K562 (cell line): Measurements from ENCODE around the gene TAP2. TPM values are rescaled to one million over a fixed set of nuclear protein-coding genes. Genes with fewer than 3 reads are reported as not detected.

Experiments used
- COPS2 ChIP-seq: fragments of 450-650 bp; conservative IDR thresholded peaks from 2 replicates; pipeline ENCODE4 v1.6.1; 2016; ENCODE audit warnings: mild to moderate bottlenecking, moderate library complexity
- GTF2E2 ChIP-seq: fragments of 200-800 bp; sonication (Bioruptor generic); IDR thresholded peaks from 2 replicates; pipeline ENCODE4 v1.6.1; 2016; ENCODE audit warnings: missing genetic modification characterization, missing compliant biosample characterization
- ILF3 ChIP-seq: fragments of 450-650 bp; IDR thresholded peaks from 2 replicates; pipeline ENCODE4 v1.6.1; 2018; ENCODE audit warnings: antibody characterized with exemption, mild to moderate bottlenecking, moderate library complexity, borderline replicate concordance
- KAT8 ChIP-seq: fragments of 450-650 bp; IDR thresholded peaks from 2 replicates; pipeline ENCODE4 v1.6.1; 2016; ENCODE audit warnings: low read depth, mild to moderate bottlenecking
- KHSRP ChIP-seq: fragments of 450-650 bp; IDR thresholded peaks from 2 replicates; pipeline ENCODE4 v1.6.1; 2017
- KLF10 ChIP-seq: fragments of 250-450 bp; sonication (Bioruptor Pico); IDR thresholded peaks from 2 replicates; pipeline ENCODE4 v1.6.1; 2021; ENCODE audit warnings: matching md5 sums
- MAFK ChIP-seq: IDR thresholded peaks from 2 replicates; pipeline ENCODE4 v1.6.1; 2011; ENCODE audit warnings: low read length, improper control_type of control experiment
- MED1 ChIP-seq: sonication (generic); formaldehyde crosslinking; IDR thresholded peaks from 2 replicates; pipeline ENCODE4 v1.8.1; 2023; ENCODE audit warnings: missing genetic modification reagents, borderline replicate concordance
- MTF1 ChIP-seq: fragments of 250-450 bp; sonication (Bioruptor Pico); IDR thresholded peaks from 2 replicates; pipeline ENCODE4 v1.9.0; 2021; ENCODE audit warnings: moderate library complexity, mild to moderate bottlenecking, inconsistent platforms, borderline replicate concordance
- MXI1 ChIP-seq: IDR thresholded peaks from 2 replicates; pipeline ENCODE4 v1.6.1; 2011; ENCODE audit warnings: low read depth, mild to moderate bottlenecking, improper control_type of control experiment, low read length
- MYBL2 ChIP-seq, 2 experiments: fragments of 450-650 bp in 1 of 2; sonication (generic) in 1 of 2; formaldehyde crosslinking in 1 of 2; IDR thresholded peaks; 2 replicates each; pipeline versions ENCODE4 v1.6.1 to v1.8.1; 2017 to 2022; ENCODE audit warnings: borderline replicate concordance in 1 of 2, inconsistent platforms in 1 of 2, low read depth in 1 of 2, mild to moderate bottlenecking in 1 of 2, missing genetic modification reagents in 1 of 2, moderate library complexity in 1 of 2
- NCOR1 ChIP-seq: fragments of 450-650 bp; IDR thresholded peaks from 2 replicates; pipeline ENCODE4 v1.6.1; 2016; ENCODE audit warnings: mild to moderate bottlenecking, moderate library complexity
- NR2C2 ChIP-seq, 2 experiments: fragments of 200-800 bp in 1 of 2; sonication (Bioruptor generic) in 1 of 2; sonication (generic) in 1 of 2; formaldehyde crosslinking in 1 of 2; IDR thresholded peaks; 2 replicates each; pipeline versions ENCODE4 v1.6.1 to v1.8.0; 2016 to 2022; ENCODE audit warnings: mild to moderate bottlenecking in 1 of 2, missing compliant biosample characterization in 1 of 2, missing genetic modification characterization in 1 of 2, missing genetic modification reagents in 1 of 2
- PATZ1 ChIP-seq: fragments of 250-450 bp; sonication (Bioruptor Pico); IDR thresholded peaks from 2 replicates; pipeline ENCODE4 v1.5.0; 2020; ENCODE audit warnings: mild to moderate bottlenecking, borderline replicate concordance
- PCBP2 ChIP-seq: fragments of 200-400 bp; formaldehyde crosslinking; IDR thresholded peaks from 2 replicates; pipeline ENCODE4 v1.6.1; 2018; ENCODE audit warnings: low read length, low read depth, mild to moderate bottlenecking, moderate library complexity; ENCODE audit not compliant: poor library complexity, severe bottlenecking
- PML ChIP-seq: IDR thresholded peaks from 2 replicates; pipeline ENCODE4 v1.6.1; 2012; ENCODE audit warnings: low read length, inconsistent platforms
- POLR2A ChIP-seq: fragments of 450-650 bp; conservative IDR thresholded peaks from 2 replicates; pipeline ENCODE4 v1.6.1; 2016
- RFX5 ChIP-seq: IDR thresholded peaks from 2 replicates; pipeline ENCODE4 v1.6.1; 2011; ENCODE audit warnings: low read depth, mild to moderate bottlenecking, improper control_type of control experiment, low read length
- SETDB1 ChIP-seq: IDR thresholded peaks from one replicate; pipeline ENCODE4 v1.6.1; 2012; ENCODE audit warnings: low read length, control low read depth, inconsistent platforms
- SMARCC2 ChIP-seq: fragments of 450-650 bp; IDR thresholded peaks from 2 replicates; pipeline ENCODE4 v1.6.1; 2017; ENCODE audit warnings: antibody characterized with exemption, moderate library complexity, mild to moderate bottlenecking, low read depth
- TAF9B ChIP-seq: fragments of 450-650 bp; IDR thresholded peaks from 2 replicates; pipeline ENCODE4 v1.6.1; 2018; ENCODE audit warnings: mild to moderate bottlenecking; ENCODE audit not compliant: partially characterized antibody
- TARDBP ChIP-seq: fragments of 450-650 bp; IDR thresholded peaks from 2 replicates; pipeline ENCODE4 v1.6.1; 2016
- TBP ChIP-seq: optimal IDR thresholded peaks from 2 replicates; pipeline ENCODE3; 2011; ENCODE audit warnings: low read depth, low read length, improper control_type of control experiment
- ZBTB8A ChIP-seq: fragments of 450-650 bp; IDR thresholded peaks from 2 replicates; pipeline ENCODE4 v1.6.1; 2018; ENCODE audit warnings: mild to moderate bottlenecking, moderate library complexity; ENCODE audit not compliant: partially characterized antibody
- ZFP36 ChIP-seq: fragments of 150-350 bp; IDR thresholded peaks from 2 replicates; pipeline ENCODE4 v1.6.1; 2018; ENCODE audit warnings: low read length, low read depth; ENCODE audit not compliant: partially characterized antibody
- ZNF197 ChIP-seq: fragments of 200-800 bp; sonication (Bioruptor generic); IDR thresholded peaks from 2 replicates; pipeline ENCODE4 v1.6.1; 2016; ENCODE audit warnings: low read depth, missing genetic modification characterization, missing compliant biosample characterization
- ZNF316 ChIP-seq: fragments of 450-650 bp; IDR thresholded peaks from 2 replicates; pipeline ENCODE4 v1.6.1; 2016
- ZNF551 ChIP-seq: fragments of 250-450 bp; sonication (Bioruptor Pico); IDR thresholded peaks from 2 replicates; pipeline ENCODE4 v1.5.0; 2021; ENCODE audit warnings: mild to moderate bottlenecking, moderate library complexity
- ZNF561 ChIP-seq: fragments of 450-650 bp; formaldehyde crosslinking; conservative IDR thresholded peaks from 2 replicates; pipeline ENCODE4 v1.4.0; 2020; ENCODE audit warnings: mild to moderate bottlenecking, moderate library complexity
- ZNF696 ChIP-seq: fragments of 250-450 bp; sonication (Bioruptor Pico); conservative IDR thresholded peaks from 2 replicates; pipeline ENCODE4 v1.4.0; 2020; ENCODE audit warnings: mild to moderate bottlenecking, moderate library complexity
- polyA plus RNA-seq, 8 experiments: library from polyadenylated mRNA; depleted of rRNA in 4 of 8; stranded (reverse) in 5 of 8; unstranded in 3 of 8; fragments of >200 nt; fragmentation: Nextera tagmentation in 2 of 8; fragmentation: Illumina TruSeq in 1 of 8; extraction: Ambion mirVana in 2 of 8; extraction: Trizol in 1 of 8; gene quantifications; 2 replicates each; pipeline versions ENCODE4 v1.2.1 to v1.2.3, GENCODE V29; 2011 to 2014; ENCODE audit warnings: inconsistent platforms in 1 of 8, missing spikeins in 1 of 8
- total RNA-seq, 7 experiments: library from RNA; depleted of rRNA in 6 of 7; stranded (reverse); fragments of >200 nt in 6 of 7; fragmentation: Illumina TruSeq in 2 of 7; extraction: Trizol in 2 of 7; gene quantifications; 2 replicates each; pipeline versions ENCODE4 v1.2.1 to v1.2.3, GENCODE V29; 2011 to 2021; ENCODE audit warnings: low replicate concordance in 1 of 7

Gene TAP2
- total and polyA plus RNA-seq, 9 of the 15 experiments (the other 6 are each of a cell fraction or from before 2014, with no cell fraction given) = 2.0 to 53.5 (median 19.6) TPM

- TF ChIP-seq ZNF696 (no peak), ILF3 (no peak), MYBL2 (IDR thresholded peaks at IDR 0.05; ENCODE audit: low read depth) (no peak), MYBL2 (CRISPR knock-in tag; IDR thresholded peaks at IDR 0.05; ENCODE audit: borderline replicate concordance) (no peak), TBP (peak; percentile 63), ZBTB8A (no peak), MXI1 (peak; percentile 52; the same call in 1 of the 2 replicates), KLF10 (CRISPR knock-in tag) (no peak), SMARCC2 (no peak), ZNF316 (no peak), COPS2 (no peak), POLR2A (peak; percentile 83), ZNF551 (CRISPR knock-in tag) (no peak), SETDB1 (no peak), PML (no peak), NCOR1 (no peak), KHSRP (no peak), ZNF197 (CRISPR knock-in tag) (0 out of 2 replicates have a peak, but pooled peaks have one; percentile 45), GTF2E2 (tag) (0 out of 2 replicates have a peak, but pooled peaks have one; percentile 44), MAFK (peak; percentile 3; the same call in 1 of the 2 replicates), ZNF561 (CRISPR knock-in tag) (no peak), TARDBP (peak; percentile 31; the same call in 1 of the 2 replicates), TAF9B (peak; percentile 74), KAT8 (no peak), PCBP2 (no peak), MTF1 (CRISPR knock-in tag) (no peak), MED1 (CRISPR knock-in tag) (no peak), NR2C2 (CRISPR knock-in tag; IDR thresholded peaks at IDR 0.05) (peak; percentile 72; the same call in 1 of the 2 replicates), NR2C2 (tag; IDR thresholded peaks at IDR 0.05) (no peak; the same call in 1 of the 2 replicates), ZFP36 (peak; percentile 30), RFX5 (peak; percentile 87), PATZ1 (CRISPR knock-in tag) (no peak)
These were observed at the start of gene TAP2 (continued) for GRCh38 chr6:32838114-32838958.
